GM23248 (cell line): Measurements from ENCODE around the gene CTPS2. TPM values are rescaled to one million over a fixed set of nuclear protein-coding genes. Genes with fewer than 3 reads are reported as not detected.
"Not testable (repeated sequence)": the region's sequence is repeated elsewhere in the genome, so short reads cannot be mapped to it uniquely, and the experiment has no call there.

ENCODE experiments used
- DNase-seq: peaks from one replicate; pipeline ENCODE4 v3.0.0-alpha.2; 2015
- H2AFZ ChIP-seq: fragments of 200-600 bp; sonication (generic); 2 replicates; pipeline ENCODE4 v1.6.1; 2016; ENCODE audit warnings: antibody characterized with exemption
- H3F3A ChIP-seq: fragments of 200-600 bp; sonication (generic); 2 replicates; pipeline ENCODE4 v1.6.1; 2016; ENCODE audit warnings: mild to moderate bottlenecking, antibody characterized with exemption, mixed run types; ENCODE audit not compliant: insufficient read depth
- H3K27ac ChIP-seq: fragments of 200-600 bp; sonication (generic); 2 replicates; pipeline ENCODE4 v1.5.1; 2016; ENCODE audit warnings: mild to moderate bottlenecking
- H3K27me3 ChIP-seq: fragments of 200-600 bp; sonication (generic); replicated peaks from 2 replicates; pipeline ENCODE4 v1.6.1; 2016; ENCODE audit warnings: mild to moderate bottlenecking; ENCODE audit not compliant: insufficient read depth
- H3K36me3 ChIP-seq: fragments of 200-600 bp; sonication (generic); 2 replicates; pipeline ENCODE4 v1.6.1; 2016; ENCODE audit warnings: low read depth, mild to moderate bottlenecking
- H3K4me1 ChIP-seq: fragments of 200-600 bp; sonication (generic); 2 replicates; pipeline ENCODE4 v1.6.1; 2016; ENCODE audit warnings: mild to moderate bottlenecking; ENCODE audit not compliant: insufficient read depth
- H3K4me2 ChIP-seq: fragments of 200-600 bp; sonication (generic); one replicate; pipeline ENCODE4 v1.6.1; 2016; ENCODE audit warnings: mild to moderate bottlenecking; ENCODE audit not compliant: unreplicated experiment
- H3K4me3 ChIP-seq: fragments of 200-600 bp; sonication (generic); 2 replicates; pipeline ENCODE4 v1.5.1; 2016; ENCODE audit warnings: mild to moderate bottlenecking
- H3K79me2 ChIP-seq: fragments of 200-600 bp; sonication (generic); 2 replicates; pipeline ENCODE4 v1.6.1; 2016; ENCODE audit warnings: mild to moderate bottlenecking; ENCODE audit not compliant: insufficient read depth
- H3K9ac ChIP-seq: fragments of 200-600 bp; sonication (generic); 2 replicates; pipeline ENCODE4 v1.6.1; 2016; ENCODE audit warnings: mild to moderate bottlenecking
- H3K9me2 ChIP-seq: fragments of 200-600 bp; sonication (generic); 2 replicates; pipeline ENCODE4 v1.6.1; 2016; ENCODE audit warnings: mixed run types, mild to moderate bottlenecking, moderate library complexity; ENCODE audit not compliant: insufficient read depth
- H3K9me3 ChIP-seq: fragments of 200-600 bp; sonication (generic); one replicate; pipeline ENCODE4 v1.6.1; 2017; ENCODE audit warnings: low read depth
- H4K20me1 ChIP-seq: fragments of 200-600 bp; sonication (generic); 2 replicates; pipeline ENCODE4 v1.6.0; 2016; ENCODE audit not compliant: insufficient read depth
- EZH2 ChIP-seq: fragments of 200-600 bp; sonication (generic); IDR thresholded peaks from 2 replicates; pipeline ENCODE4 v1.6.1; 2018; ENCODE audit warnings: antibody characterized with exemption, mild to moderate bottlenecking; ENCODE audit not compliant: insufficient read depth, poor library complexity, severe bottlenecking
- EZH2phosphoT487 ChIP-seq: fragments of 200-600 bp; sonication (generic); IDR thresholded peaks from 2 replicates; pipeline ENCODE4 v1.6.1; 2018; ENCODE audit warnings: antibody characterized with exemption, moderate library complexity, mild to moderate bottlenecking, low read depth; ENCODE audit not compliant: insufficient read depth
- WGBS, 2 experiments: methylation state at CpG; one replicate each; pipeline ENCODE4 v1.1.6; 2015 to 2017; ENCODE audit warnings: low lambda C conversion rate in 2 of 2, low coverage in 1 of 2; ENCODE audit errors: missing lambda C conversion rate in 2 of 2; 5-methylcytosine and 5-hydroxymethylcytosine counted together
- in situ Hi-C: fragments of 300-500 bp; cut with MboI; formaldehyde crosslinking; loops from 2 replicates; pipeline ENCODE4 v1.15.0; 2020
- polyA plus RNA-seq: library from polyadenylated mRNA; unstranded; fragments of >200 nt; fragmentation: Nextera tagmentation; extraction: Ambion mirVana; gene quantifications from 2 replicates; pipeline ENCODE4 v1.2.1, GENCODE V29; 2016
- total RNA-seq: library from RNA; depleted of rRNA; stranded (reverse); fragments of >200 nt; shearing (Covaris generic); gene quantifications from 2 replicates; pipeline ENCODE4 v1.2.3, GENCODE V29; 2014; rRNA removed

The CTPS2 gene
- total RNA-seq (5.8 and 8.0 TPM in 2 replicates), polyA plus RNA-seq (3.7 and 4.4 TPM in 2 replicates)

DNA sequence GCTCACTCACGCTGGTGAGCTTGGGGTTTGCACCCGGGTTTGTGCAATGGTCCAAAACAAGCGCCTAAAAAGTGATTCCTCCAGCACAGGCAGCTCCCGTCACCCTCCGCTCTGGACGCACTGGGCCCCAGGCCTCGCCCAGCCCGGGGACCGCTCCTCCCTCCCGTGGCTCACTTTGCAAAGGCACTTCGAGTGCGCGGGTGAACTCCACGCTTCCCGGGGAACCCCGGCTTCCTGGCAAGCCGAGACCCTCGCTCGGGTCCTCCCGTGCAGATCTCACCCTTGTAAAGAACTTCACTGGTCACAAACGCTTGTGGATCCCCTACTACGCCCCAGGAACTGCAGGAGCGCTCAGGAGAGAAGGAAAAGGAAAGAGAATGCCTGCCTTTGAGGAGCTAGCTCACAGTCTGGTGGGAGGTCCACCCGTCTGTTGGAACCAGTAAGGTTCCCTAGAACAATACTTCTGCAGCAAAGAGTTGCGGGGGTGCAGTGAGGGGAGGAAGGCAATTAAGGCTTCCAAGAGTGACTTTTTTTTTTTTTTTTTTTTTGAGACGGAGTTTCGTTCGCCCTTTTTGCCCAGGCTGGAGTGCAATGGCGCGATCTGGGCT is at the start of gene CTPS2:
TSS of gene CTPS2 (minus strand) at position 122 of the 608 bp plus-strand sequence. CDS start 9,767 bp downstream, outside the sequence.
- H3K9me2 ChIP-seq: no peaks in the 10 kb centered on the region
- no peaks in the 10 kb centered on the region for H3K9me3 ChIP-seq
- no peaks in the 10 kb centered on the region for H3K36me3 ChIP-seq
- H3K27me3 ChIP-seq: no peaks in the 10 kb centered on the region
- DNase-seq: peak; percentile 75
- peak within 1 kb of the TSS; percentile 81 for H3K4me2 ChIP-seq
- H3K27ac ChIP-seq: peak within 1 kb of the TSS; percentile 33; the same call in 1 of the 2 replicates
- TF ChIP-seq EZH2phosphoT487 (no peak), EZH2 (no peak)
- peak within 1 kb of the TSS; percentile 99 for H2AFZ ChIP-seq
- H3K9ac ChIP-seq: peak within 1 kb of the TSS; percentile 80
- H3K4me3 ChIP-seq: peak within 1 kb of the TSS; percentile 85
- H3F3A ChIP-seq: no peaks in the 10 kb centered on the region
- H3K79me2 ChIP-seq: no peaks in the 10 kb centered on the region
- 0 to 11% methylated on average over 13 to 28 of the region's 30 CpGs for WGBS, 2 experiments
- in situ Hi-C loops: no loop called here
- H3K4me1 ChIP-seq: no peaks in the 10 kb centered on the region
- no peaks in the 10 kb centered on the region for H4K20me1 ChIP-seq

GRCh38 chrX:16761500-16761899 is 49.0 kb upstream of the CTPS2 start:
- in situ Hi-C loops, H3K9me3 ChIP-seq, DNase-seq, H3K79me2 ChIP-seq, H2AFZ ChIP-seq, H3K4me2 ChIP-seq, H3K27ac ChIP-seq, H3K9me2 ChIP-seq, H4K20me1 ChIP-seq, H3K36me3 ChIP-seq, H3K27me3 ChIP-seq, H3F3A ChIP-seq, H3K9ac ChIP-seq, H3K4me1 ChIP-seq, H3K4me3 ChIP-seq: not testable (repeated sequence)
- WGBS, 2 experiments: 84 to 88% methylated on average over 4 of the region's 4 CpGs

- in situ Hi-C loops: no loop called here
- Histone ChIP-seq H3K79me2 (no peaks in the 10 kb centered on the region), H3K4me3 (no peak overlapping the region), H3K27me3 (no peaks in the 10 kb centered on the region), H2AFZ (no peak overlapping the region), H4K20me1 (no peaks in the 10 kb centered on the region), H3K9me2 (no peaks in the 10 kb centered on the region), H3K4me1 (no peaks in the 10 kb centered on the region), H3K9me3 (no peaks in the 10 kb centered on the region), H3F3A (no peaks in the 10 kb centered on the region), H3K27ac (no peak overlapping the region), H3K36me3 (peaks cover 4% of the 10 kb centered on the region; the same call in 1 of the 2 replicates), H3K4me2 (no peak overlapping the region), H3K9ac (no peak overlapping the region)
- WGBS, 2 experiments: 90 to 96% methylated on average over 4 of the region's 4 CpGs
- TF ChIP-seq EZH2: no peak
- TF ChIP-seq EZH2phosphoT487: no peak
- DNase-seq: no peak
These were observed 44.3 kb upstream of the CTPS2 start for GRCh38 chrX:16756724-16757123.

DNA sequence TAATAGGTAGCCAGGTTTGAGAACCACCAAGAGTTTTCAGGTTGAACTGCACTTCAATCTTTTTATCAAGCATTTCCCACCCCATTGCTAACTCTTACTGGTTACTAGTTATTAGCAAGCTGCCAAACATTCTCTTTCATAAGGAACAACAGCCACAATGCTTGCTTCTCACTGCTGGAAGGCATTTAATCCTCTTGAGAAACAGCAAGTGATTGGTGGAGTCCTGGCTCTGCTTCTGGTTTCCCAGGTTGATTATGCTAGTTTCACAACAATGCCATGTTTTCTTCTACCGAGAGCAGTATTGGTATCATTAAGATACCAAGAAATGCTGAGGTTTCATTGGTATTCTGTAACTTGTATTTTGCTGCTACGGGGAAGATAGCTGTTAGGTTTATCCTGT is 41.5 kb upstream of the CTPS2 start:
- Histone ChIP-seq H3K36me3 (no peaks in the 10 kb centered on the region; the same call in 1 of the 2 replicates), H3K9me3 (no peaks in the 10 kb centered on the region), H3K9ac (no peak overlapping the region), H4K20me1 (no peaks in the 10 kb centered on the region), H3F3A (no peaks in the 10 kb centered on the region), H2AFZ (no peak overlapping the region), H3K27ac (no peak overlapping the region), H3K79me2 (no peaks in the 10 kb centered on the region), H3K27me3 (no peaks in the 10 kb centered on the region), H3K4me3 (no peak overlapping the region), H3K4me2 (no peak overlapping the region), H3K4me1 (no peaks in the 10 kb centered on the region), H3K9me2 (no peaks in the 10 kb centered on the region)
- TF ChIP-seq EZH2phosphoT487 (no peak), EZH2 (no peak)
- in situ Hi-C loops: no loop called here
- DNase-seq: no peak
- 96 to 100% methylated on average over 2 of the region's 2 CpGs for WGBS, 2 experiments
